HepG2 (cell line): ENCODE data around the gene MREG. TPM values are rescaled to one million over a fixed set of nuclear protein-coding genes. Genes with fewer than 3 reads are reported as not detected.
"Not testable (repeated sequence)": the region's sequence is repeated elsewhere in the genome, so short reads cannot be mapped to it uniquely, and the experiment has no call there.

ENCODE experiments used
- ARNT2 ChIP-seq: sonication (generic); formaldehyde crosslinking; IDR thresholded peaks from 2 replicates; pipeline ENCODE4 v1.8.0; 2022; ENCODE audit warnings: mild to moderate bottlenecking, low read depth, missing genetic modification reagents, moderate library complexity
- CBFB ChIP-seq: sonication (generic); formaldehyde crosslinking; IDR thresholded peaks from 2 replicates; pipeline ENCODE4 v1.4.0; 2020; ENCODE audit warnings: missing genetic modification reagents
- CEBPG ChIP-seq: IDR thresholded peaks from 2 replicates; pipeline ENCODE4 v1.6.1; 2016
- DMAP1 ChIP-seq: IDR thresholded peaks from 2 replicates; pipeline ENCODE4 v1.6.1; 2016
- EP300 ChIP-seq, 3 experiments: sonication (generic) in 1 of 3; formaldehyde crosslinking in 1 of 3; IDR thresholded peaks; 2 replicates each; pipeline versions ENCODE4 v1.5.1 to v1.6.1; 2011 to 2020; ENCODE audit warnings: low read depth in 2 of 3, low read length in 2 of 3, borderline replicate concordance in 1 of 3, improper control_type of control experiment in 1 of 3, mild to moderate bottlenecking in 1 of 3, missing genetic modification reagents in 1 of 3, moderate library complexity in 1 of 3
- FOXA1 ChIP-seq, 2 experiments: fragments of 450-650 bp in 1 of 2; sonication (generic) in 1 of 2; formaldehyde crosslinking in 1 of 2; IDR thresholded peaks; 2 replicates each; pipeline versions ENCODE4 v1.4.0 to v1.6.1; 2016 to 2020; ENCODE audit warnings: missing genetic modification reagents in 1 of 2
- HDAC2 ChIP-seq: sonication (generic); formaldehyde crosslinking; IDR thresholded peaks from 2 replicates; pipeline ENCODE4 v1.4.0; 2020; ENCODE audit warnings: missing genetic modification reagents
- ISL2 ChIP-seq: sonication (generic); formaldehyde crosslinking; IDR thresholded peaks from 2 replicates; pipeline ENCODE4 v1.5.0; 2020; ENCODE audit warnings: missing genetic modification reagents
- LCORL ChIP-seq, 2 experiments: fragments of 450-650 bp in 1 of 2; sonication (generic) in 1 of 2; formaldehyde crosslinking in 1 of 2; IDR thresholded peaks; 2 replicates each; pipeline versions ENCODE4 v1.5.0 to v1.6.1; 2017 to 2020; ENCODE audit warnings: antibody characterized with exemption in 1 of 2, missing genetic modification reagents in 1 of 2
- PHF21A ChIP-seq: sonication (generic); formaldehyde crosslinking; IDR thresholded peaks from 2 replicates; pipeline ENCODE4 v1.5.0; 2020; ENCODE audit warnings: mild to moderate bottlenecking, missing genetic modification reagents
- PITX1 ChIP-seq: sonication (generic); formaldehyde crosslinking; IDR thresholded peaks from 2 replicates; pipeline ENCODE4 v1.5.1; 2020; ENCODE audit warnings: mild to moderate bottlenecking, missing genetic modification reagents
- RXRB ChIP-seq: IDR thresholded peaks from 2 replicates; pipeline ENCODE4 v1.6.1; 2016; ENCODE audit warnings: borderline replicate concordance, missing genetic modification reagents, missing compliant biosample characterization
- SAP130 ChIP-seq: IDR thresholded peaks from 2 replicates; pipeline ENCODE4 v1.6.1; 2016; ENCODE audit warnings: low read depth
- THAP11 ChIP-seq: IDR thresholded peaks from 2 replicates; pipeline ENCODE4 v1.6.1; 2016; ENCODE audit warnings: missing biosample characterization, missing genetic modification reagents
- ZNF12 ChIP-seq: sonication (generic); formaldehyde crosslinking; IDR thresholded peaks from 2 replicates; pipeline ENCODE4 v1.5.0; 2020; ENCODE audit warnings: missing genetic modification reagents
- ZNF124 ChIP-seq: sonication (generic); formaldehyde crosslinking; IDR thresholded peaks from 2 replicates; pipeline ENCODE4 v1.4.0; 2020; ENCODE audit warnings: missing genetic modification reagents
- ZNF501 ChIP-seq: sonication (generic); formaldehyde crosslinking; IDR thresholded peaks from 2 replicates; pipeline ENCODE4 v1.5.1; 2020; ENCODE audit warnings: mild to moderate bottlenecking, moderate library complexity, missing genetic modification reagents
- ZNF614 ChIP-seq: IDR thresholded peaks from 2 replicates; pipeline ENCODE4 v1.6.1; 2018; ENCODE audit warnings: missing biosample characterization, missing genetic modification reagents, inconsistent platforms, borderline replicate concordance
- ZNF644 ChIP-seq: IDR thresholded peaks from 2 replicates; pipeline ENCODE4 v1.6.1; 2016; ENCODE audit warnings: low read depth
- ZNF761 ChIP-seq: sonication (generic); formaldehyde crosslinking; conservative IDR thresholded peaks from 2 replicates; pipeline ENCODE4 v1.4.0; 2020; ENCODE audit warnings: mild to moderate bottlenecking, missing genetic modification reagents
- polyA plus RNA-seq, 8 experiments: library from polyadenylated mRNA; depleted of rRNA in 3 of 8; stranded (reverse) in 7 of 8; unstranded in 1 of 8; fragments of >200 nt; fragmentation: Illumina TruSeq in 4 of 8; extraction: Trizol in 4 of 8; gene quantifications; 2 replicates each; pipeline versions ENCODE4 v1.2.1 to v1.2.3, GENCODE V29; 2011 to 2016; ENCODE audit warnings: low read depth in 4 of 8, missing spikeins in 1 of 8, mixed read lengths in 1 of 8; ENCODE audit not compliant: insufficient read depth in 1 of 8
- total RNA-seq, 5 experiments: library from RNA; depleted of rRNA; stranded (reverse); fragments of >200 nt; fragmentation: Illumina TruSeq; extraction: Trizol; gene quantifications; 2 replicates each; pipeline ENCODE4 v1.2.3, GENCODE V29; 2016; ENCODE audit warnings: low read depth in 1 of 5
- TF ChIP-seq, protein P1 (sequence below): IDR thresholded peaks from 2 replicates; pipeline ENCODE4 v1.6.1; 2016; ENCODE audit warnings: mild to moderate bottlenecking
- TF ChIP-seq, protein P2 (sequence below): IDR thresholded peaks from 2 replicates; pipeline ENCODE4 v1.6.1; 2018; ENCODE audit warnings: missing genetic modification reagents, mild to moderate bottlenecking, missing compliant biosample characterization
- TF ChIP-seq, protein P3 (sequence below): sonication (generic); formaldehyde crosslinking; conservative IDR thresholded peaks from 2 replicates; pipeline ENCODE4 v1.4.0; 2020; ENCODE audit warnings: mild to moderate bottlenecking, missing genetic modification reagents, moderate library complexity

Gene MREG
- total and polyA plus RNA-seq, 2 of the 13 experiments (the other 11 are each of a cell fraction or from before 2014, with no cell fraction given), result 7.5 to 23.3 TPM

DNA sequence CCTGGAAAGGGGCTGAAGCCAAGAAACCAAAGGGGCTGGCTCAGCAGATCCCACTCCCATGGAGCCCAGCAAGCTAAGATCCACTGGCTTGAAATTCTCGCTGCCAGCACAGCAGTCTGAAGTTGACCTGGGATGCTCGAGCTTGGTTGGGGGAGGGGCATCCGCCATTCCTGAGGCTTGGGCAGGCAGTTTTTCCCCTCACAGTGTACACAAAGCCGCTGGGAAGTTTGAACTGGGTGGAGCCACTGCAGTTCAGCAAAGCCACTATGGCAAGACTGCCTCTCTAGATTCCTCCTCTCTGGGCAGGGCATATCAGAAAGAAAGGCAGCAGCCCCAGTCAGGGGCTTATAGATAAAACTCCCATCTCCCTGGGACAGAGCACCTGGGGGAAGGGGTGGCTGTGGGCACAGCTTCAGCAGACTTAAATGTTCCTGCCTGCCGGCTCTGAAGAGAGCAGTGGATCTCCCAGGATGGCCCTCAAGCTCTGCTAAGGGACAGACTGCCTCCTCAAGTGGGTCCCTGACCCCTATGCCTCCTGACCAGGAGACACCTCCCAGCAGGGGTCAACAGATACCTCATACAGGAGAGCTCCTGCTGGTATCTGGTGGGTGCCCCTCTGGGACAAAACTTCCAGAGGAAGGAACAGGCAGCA, 24.7 kb downstream of the MREG start (continued):
- TF ChIP-seq EP300 (IDR thresholded peaks at IDR 0.05; ENCODE audit: low read depth in 2 of 2, low read length in 2 of 2) (peak in 1 of 2 experiments; percentile 8; a peak in 1 of 4 replicates), ZNF124 (peak; percentile 71; the same call in 1 of the 2 replicates), ZNF501 (CRISPR knock-in tag) (peak; percentile 47; the same call in 1 of the 2 replicates), CBFB (CRISPR knock-in tag) (0 out of 2 replicates have a peak, but pooled peaks have one; percentile 15), ZNF614 (CRISPR knock-in tag) (peak; percentile 56; the same call in 1 of the 2 replicates), RXRB (CRISPR knock-in tag) (peak; percentile 64; the same call in 1 of the 2 replicates), HDAC2 (CRISPR knock-in tag) (peak; percentile 76), ARNT2 (CRISPR knock-in tag) (0 out of 2 replicates have a peak, but pooled peaks have one; percentile 31), ZNF644 (peak; percentile 75), ZNF12 (CRISPR knock-in tag) (0 out of 2 replicates have a peak, but pooled peaks have one; percentile 46), PHF21A (CRISPR knock-in tag) (peak; percentile 41), CEBPG (CRISPR knock-in tag) (0 out of 2 replicates have a peak, but pooled peaks have one; percentile 14), PITX1 (CRISPR knock-in tag) (peak; percentile 36; the same call in 1 of the 2 replicates), ZNF761 (CRISPR knock-in tag) (0 out of 2 replicates have a peak, but pooled peaks have one; percentile 58), THAP11 (CRISPR knock-in tag) (0 out of 2 replicates have a peak, but pooled peaks have one; percentile 18), DMAP1 (CRISPR knock-in tag) (peak; percentile 24; the same call in 1 of the 2 replicates), LCORL (CRISPR knock-in tag; IDR thresholded peaks at IDR 0.05) (peak; percentile 18; the same call in 1 of the 2 replicates), SAP130 (CRISPR knock-in tag) (peak; percentile 50), FOXA1 (CRISPR knock-in tag; IDR thresholded peaks at IDR 0.05) (peak; percentile 92), ISL2 (CRISPR knock-in tag) (0 out of 2 replicates have a peak, but pooled peaks have one; percentile 32)
- TF ChIP-seq EP300 (CRISPR knock-in tag; IDR thresholded peaks at IDR 0.05; ENCODE audit: borderline replicate concordance); LCORL (IDR thresholded peaks at IDR 0.05); FOXA1 (IDR thresholded peaks at IDR 0.05): not testable (repeated sequence)
- TF ChIP-seq, protein P1, sequence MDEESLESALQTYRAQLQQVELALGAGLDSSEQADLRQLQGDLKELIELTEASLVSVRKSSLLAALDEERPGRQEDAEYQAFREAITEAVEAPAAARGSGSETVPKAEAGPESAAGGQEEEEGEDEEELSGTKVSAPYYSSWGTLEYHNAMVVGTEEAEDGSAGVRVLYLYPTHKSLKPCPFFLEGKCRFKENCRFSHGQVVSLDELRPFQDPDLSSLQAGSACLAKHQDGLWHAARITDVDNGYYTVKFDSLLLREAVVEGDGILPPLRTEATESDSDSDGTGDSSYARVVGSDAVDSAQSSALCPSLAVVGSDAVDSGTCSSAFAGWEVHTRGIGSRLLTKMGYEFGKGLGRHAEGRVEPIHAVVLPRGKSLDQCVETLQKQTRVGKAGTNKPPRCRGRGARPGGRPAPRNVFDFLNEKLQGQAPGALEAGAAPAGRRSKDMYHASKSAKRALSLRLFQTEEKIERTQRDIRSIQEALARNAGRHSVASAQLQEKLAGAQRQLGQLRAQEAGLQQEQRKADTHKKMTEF, result peak; percentile 74
- TF ChIP-seq, protein P2, sequence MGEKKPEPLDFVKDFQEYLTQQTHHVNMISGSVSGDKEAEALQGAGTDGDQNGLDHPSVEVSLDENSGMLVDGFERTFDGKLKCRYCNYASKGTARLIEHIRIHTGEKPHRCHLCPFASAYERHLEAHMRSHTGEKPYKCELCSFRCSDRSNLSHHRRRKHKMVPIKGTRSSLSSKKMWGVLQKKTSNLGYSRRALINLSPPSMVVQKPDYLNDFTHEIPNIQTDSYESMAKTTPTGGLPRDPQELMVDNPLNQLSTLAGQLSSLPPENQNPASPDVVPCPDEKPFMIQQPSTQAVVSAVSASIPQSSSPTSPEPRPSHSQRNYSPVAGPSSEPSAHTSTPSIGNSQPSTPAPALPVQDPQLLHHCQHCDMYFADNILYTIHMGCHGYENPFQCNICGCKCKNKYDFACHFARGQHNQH (CRISPR knock-in tag), result 0 out of 2 replicates have a peak, but pooled peaks have one; percentile 28
- TF ChIP-seq, protein P3, sequence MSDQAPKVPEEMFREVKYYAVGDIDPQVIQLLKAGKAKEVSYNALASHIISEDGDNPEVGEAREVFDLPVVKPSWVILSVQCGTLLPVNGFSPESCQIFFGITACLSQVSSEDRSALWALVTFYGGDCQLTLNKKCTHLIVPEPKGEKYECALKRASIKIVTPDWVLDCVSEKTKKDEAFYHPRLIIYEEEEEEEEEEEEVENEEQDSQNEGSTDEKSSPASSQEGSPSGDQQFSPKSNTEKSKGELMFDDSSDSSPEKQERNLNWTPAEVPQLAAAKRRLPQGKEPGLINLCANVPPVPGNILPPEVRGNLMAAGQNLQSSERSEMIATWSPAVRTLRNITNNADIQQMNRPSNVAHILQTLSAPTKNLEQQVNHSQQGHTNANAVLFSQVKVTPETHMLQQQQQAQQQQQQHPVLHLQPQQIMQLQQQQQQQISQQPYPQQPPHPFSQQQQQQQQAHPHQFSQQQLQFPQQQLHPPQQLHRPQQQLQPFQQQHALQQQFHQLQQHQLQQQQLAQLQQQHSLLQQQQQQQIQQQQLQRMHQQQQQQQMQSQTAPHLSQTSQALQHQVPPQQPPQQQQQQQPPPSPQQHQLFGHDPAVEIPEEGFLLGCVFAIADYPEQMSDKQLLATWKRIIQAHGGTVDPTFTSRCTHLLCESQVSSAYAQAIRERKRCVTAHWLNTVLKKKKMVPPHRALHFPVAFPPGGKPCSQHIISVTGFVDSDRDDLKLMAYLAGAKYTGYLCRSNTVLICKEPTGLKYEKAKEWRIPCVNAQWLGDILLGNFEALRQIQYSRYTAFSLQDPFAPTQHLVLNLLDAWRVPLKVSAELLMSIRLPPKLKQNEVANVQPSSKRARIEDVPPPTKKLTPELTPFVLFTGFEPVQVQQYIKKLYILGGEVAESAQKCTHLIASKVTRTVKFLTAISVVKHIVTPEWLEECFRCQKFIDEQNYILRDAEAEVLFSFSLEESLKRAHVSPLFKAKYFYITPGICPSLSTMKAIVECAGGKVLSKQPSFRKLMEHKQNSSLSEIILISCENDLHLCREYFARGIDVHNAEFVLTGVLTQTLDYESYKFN (CRISPR knock-in tag), result peak; percentile 68
